HCT116 (cell line): ENCODE data around the gene AGTPBP1.

Source experiments
- CTCF ChIP-seq, 3 experiments: fragments of 200-600 bp in 1 of 3; sonication (generic) in 1 of 3; IDR thresholded peaks in 2 of 3; conservative IDR thresholded peaks in 1 of 3; 2 replicates each; pipeline ENCODE4 v1.5.1; 2012 to 2017; ENCODE audit warnings: low read depth in 2 of 3, low read length in 2 of 3, antibody characterized with exemption in 1 of 3, borderline replicate concordance in 1 of 3, control low read depth in 1 of 3, mild to moderate bottlenecking in 1 of 3, mixed read lengths in 1 of 3, mixed run types in 1 of 3, moderate library complexity in 1 of 3; ENCODE audit not compliant: insufficient read depth in 1 of 3
- POLR2A ChIP-seq: IDR thresholded peaks from 2 replicates; pipeline ENCODE4 v1.7.0; 2011; ENCODE audit warnings: borderline replicate concordance; ENCODE audit not compliant: insufficient read depth, insufficient read length; ENCODE audit errors: extremely low read depth
- POLR2AphosphoS5 ChIP-seq: IDR thresholded peaks from 2 replicates; pipeline ENCODE4 v1.6.1; 2011; ENCODE audit warnings: mild to moderate bottlenecking, low read depth, low read length, moderate library complexity

GRCh38 chr9:85717220-85717619 is 24.5 kb downstream of the AGTPBP1 start:
- TF ChIP-seq CTCF (IDR thresholded peaks at IDR 0.05 in 2 of 3, conservative IDR thresholded peaks at IDR 0.05 in 1 of 3; ENCODE audit: borderline replicate concordance in 1 of 3, insufficient read depth in 1 of 3, low read depth in 2 of 3, low read length in 2 of 3) (no peak), POLR2A (no peak), POLR2AphosphoS5 (no peak)
